Femur (tissue), 1 donor: Measurements from ENCODE around the gene LRRC28.

Experiments
- DNase-seq: peaks from one replicate; pipeline ENCODE4 v3.0.0-alpha.2; 2017

LRRC28 gene

GRCh38 chr15:99402014-99402729 lies 150.9 kb downstream of the LRRC28 start:
- DNase-seq: peak; percentile 50

GRCh38 chr15:99403597-99403996 lies 152.3 kb downstream of the LRRC28 start:
- no peak for DNase-seq

- DNase-seq: no peak
Measured at GRCh38 chr15:99404454-99404853, 153.2 kb downstream of the LRRC28 start.

- DNase-seq: no peak
Measured at GRCh38 chr15:99406120-99406519, 154.8 kb downstream of the LRRC28 start.

DNA sequence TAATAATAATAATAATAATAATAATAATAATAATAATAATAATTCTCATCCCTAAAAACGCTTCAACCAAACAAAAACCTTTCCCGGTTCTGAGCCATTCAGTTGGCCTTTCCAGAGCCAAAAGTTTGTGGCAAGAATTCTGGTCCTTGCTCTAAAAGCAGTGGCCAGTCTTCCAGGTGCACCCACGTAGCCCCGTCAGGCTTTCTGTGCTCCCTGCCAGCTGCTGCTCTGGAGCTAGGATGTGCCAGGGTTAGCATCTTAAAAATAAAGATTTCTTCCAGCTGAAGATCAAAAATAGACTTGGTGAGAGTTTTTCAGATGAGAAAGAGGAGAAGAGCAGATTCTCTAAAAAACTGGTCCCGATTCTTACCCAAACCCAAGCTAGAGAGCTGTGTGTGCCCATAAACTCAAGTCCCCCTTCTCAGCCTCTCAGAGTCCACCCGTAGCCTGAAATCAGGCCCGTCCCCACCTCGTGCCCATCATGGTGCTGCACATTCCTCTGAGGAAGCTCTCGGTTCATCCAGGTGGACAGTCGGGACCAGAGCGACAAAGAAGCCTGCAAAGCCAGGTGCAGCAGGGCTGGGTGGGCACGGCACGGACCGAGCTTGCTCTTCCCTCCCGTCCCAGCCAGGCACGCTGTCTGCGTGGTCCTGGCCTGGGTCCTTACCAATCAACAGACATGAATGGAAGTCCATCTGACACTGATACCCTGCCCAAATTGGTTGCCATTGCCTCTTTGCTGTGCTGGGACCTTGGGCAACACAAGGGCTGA lies 155.6 kb downstream of the LRRC28 start:
- DNase-seq: no peak

DNA sequence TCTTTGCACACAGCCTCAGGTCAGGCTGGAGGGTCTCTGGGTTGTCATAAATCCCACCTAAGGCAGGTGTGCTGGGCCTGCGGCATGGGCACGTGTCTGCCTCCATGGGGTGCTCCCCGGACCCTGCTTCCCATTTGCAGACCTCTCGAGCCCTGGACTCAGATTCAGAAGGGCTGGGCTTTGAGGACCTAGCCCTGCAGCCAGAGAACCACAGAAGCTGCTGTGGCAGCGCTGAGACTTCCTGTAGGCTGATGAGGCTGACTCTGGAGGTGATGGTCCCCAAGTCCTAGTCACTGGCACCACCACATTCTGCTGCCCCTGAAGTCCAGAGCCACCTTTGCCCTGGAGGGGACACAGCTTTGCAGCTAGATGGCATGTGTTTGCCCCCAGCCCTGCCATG lies 156.4 kb downstream of the LRRC28 start:
- no peak for DNase-seq

DNA sequence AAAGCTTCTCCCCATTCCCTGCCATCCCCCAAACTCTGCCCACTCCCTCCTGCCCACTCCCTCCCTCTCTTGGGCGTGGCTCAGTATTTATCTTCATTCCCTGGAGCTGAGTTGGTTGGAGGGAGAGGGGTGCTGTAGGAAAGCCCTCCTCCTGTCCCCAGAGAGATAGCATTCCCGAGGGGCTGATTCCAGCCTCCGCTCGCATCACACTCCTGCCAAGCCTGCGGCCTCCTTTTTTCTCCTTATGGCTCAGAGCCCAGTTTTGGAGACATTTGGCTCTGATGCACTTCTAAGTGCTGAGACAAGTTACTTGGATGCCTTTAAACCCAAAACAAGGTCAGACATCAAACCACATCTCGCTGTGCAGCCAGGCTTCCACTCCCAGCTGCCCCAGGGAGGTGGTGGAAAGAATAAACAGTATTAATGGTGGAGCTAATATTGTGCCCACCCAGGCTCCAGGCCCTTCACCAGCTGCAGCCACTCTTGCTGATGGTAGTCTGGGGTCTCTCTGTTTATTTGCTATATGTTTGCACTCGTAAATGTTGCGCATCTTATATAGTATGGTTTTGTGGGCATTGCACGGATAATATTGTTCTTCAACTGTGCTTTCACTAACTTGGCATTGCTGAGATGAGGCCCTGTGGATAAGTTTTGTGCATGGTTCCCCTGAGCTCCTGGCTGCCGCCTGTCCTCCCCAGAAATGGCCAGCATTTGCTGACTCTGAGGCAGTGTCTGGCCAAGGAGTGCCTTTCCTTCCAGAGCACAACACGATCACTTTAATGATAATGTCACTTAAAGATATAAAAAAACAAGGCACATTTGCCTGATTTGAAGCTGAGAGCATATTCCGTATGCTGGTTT lies 157.2 kb downstream of the LRRC28 start:
- peak; percentile 76 for DNase-seq

DNA sequence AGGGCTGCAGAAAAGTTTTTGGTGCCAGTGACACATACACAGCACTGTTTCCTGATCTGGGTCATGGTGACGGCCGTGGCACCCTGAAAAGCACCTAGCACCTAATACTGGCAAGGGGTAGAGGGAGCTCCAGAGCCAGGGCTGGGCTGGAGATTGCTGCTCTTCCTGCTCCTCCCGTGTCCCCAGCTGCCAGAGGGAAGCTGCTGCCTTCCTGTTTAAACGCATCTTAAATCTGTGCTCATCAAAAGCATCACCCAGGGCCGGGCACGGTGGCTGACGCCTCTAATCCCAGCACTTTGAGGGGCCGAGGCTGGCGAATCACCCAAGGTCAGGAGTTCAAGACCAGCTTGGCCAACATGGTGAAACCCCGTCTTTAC lies 157.8 kb downstream of the LRRC28 start:
- peak; percentile 65 for DNase-seq

DNA sequence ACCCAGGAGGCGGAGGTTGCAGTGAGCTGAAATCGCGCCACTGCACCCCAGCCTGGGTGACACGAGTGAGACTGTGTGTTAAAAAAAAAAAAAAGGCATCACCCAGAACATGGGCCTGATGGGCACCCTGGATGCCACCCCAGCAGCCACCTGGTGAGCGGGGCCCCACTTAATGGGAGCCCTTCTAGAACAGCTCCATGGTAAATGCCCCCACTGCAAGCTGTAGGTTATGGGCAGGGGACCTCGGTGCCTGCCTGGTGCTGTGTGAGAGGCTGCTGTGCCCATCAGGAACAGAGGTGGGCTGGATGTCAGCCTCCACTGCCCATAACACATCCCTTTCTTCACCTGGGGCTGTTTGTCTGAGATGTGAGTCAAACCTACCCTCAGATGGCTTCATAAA lies 158.3 kb downstream of the LRRC28 start:
- no peak for DNase-seq

DNA sequence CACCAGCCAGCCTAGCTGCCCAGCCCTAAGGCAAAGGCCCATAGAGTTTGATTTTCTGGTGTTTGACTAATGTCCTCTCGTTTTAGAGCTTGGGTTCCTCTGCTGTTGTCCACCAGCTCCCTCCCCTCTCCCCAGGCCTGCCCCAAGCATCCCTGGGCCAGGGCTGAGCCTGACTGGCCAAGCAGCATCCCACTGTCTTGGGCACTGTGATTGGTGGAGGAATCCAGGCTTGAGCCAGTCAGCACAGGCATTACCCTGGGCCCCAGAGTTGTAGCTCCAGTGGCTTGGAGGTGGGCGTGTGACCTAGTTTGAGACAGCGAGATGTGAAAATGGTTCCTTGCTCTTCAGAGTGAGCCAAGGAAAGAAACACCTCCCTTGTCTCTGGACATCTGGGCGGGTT lies 159.2 kb downstream of the LRRC28 start:
- no peak for DNase-seq

DNA sequence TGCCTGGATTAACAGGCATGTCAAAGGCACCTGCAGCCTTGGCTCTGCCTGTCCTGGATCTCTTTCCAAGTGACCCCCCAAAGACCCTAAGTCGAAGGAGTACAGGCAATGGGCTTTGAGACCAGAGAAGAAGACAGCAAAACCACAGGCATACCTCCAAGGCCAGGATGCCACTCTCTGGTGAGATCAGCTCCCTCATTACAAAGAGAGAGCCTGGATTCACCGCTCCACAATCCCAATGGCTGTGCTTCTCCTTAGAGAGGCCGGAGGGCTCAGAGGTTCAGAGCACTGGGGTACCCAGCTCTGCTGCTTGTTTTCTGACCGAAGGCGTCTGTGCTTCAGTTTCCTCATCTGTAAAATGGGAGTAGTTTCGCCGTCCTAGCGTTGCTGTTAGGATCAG lies 160.0 kb downstream of the LRRC28 start:
- DNase-seq: no peak

DNA sequence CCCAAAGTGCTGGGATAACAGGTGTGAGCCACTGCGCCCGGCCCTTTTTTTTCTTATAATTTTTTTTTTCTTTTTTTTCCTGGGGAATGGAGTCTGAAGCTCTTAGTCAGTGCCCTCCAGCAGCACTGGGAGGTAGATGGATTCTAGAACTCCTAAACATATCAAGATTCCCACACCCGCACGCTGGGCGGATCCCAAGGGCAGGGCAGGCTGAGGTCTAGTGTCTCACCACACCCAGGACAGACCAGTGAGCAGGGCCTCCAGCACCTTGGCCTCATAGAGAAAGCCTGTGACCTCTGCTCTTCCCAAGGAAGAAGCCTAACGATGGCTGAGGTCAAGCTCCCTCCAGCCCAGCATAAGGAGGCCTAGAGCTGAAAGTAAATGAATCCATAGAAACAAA lies 160.8 kb downstream of the LRRC28 start:
- no peak for DNase-seq

DNA sequence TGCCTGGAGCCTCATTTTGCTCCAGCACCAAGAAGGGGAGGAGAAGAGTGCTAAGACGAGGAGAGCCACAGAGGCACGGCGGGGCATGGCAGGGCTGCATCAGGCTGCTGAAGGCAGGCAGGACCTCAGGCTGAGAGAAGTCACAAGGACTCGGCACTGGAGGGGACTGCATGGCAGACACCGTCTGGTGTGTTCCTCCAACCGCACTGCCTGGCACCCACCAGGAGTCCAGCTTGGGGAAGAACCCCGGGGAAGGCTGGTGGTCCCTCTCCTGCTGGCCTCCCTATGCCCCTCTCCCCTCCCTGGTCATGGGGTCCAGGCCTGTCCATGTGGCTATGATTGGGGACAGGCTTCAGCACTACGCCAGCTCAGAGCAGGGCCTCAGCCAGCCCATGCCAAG lies 161.3 kb downstream of the LRRC28 start:
- no peak for DNase-seq

- no peak for DNase-seq
Measured at GRCh38 chr15:99413955-99414754, 162.9 kb downstream of the LRRC28 start.

DNA sequence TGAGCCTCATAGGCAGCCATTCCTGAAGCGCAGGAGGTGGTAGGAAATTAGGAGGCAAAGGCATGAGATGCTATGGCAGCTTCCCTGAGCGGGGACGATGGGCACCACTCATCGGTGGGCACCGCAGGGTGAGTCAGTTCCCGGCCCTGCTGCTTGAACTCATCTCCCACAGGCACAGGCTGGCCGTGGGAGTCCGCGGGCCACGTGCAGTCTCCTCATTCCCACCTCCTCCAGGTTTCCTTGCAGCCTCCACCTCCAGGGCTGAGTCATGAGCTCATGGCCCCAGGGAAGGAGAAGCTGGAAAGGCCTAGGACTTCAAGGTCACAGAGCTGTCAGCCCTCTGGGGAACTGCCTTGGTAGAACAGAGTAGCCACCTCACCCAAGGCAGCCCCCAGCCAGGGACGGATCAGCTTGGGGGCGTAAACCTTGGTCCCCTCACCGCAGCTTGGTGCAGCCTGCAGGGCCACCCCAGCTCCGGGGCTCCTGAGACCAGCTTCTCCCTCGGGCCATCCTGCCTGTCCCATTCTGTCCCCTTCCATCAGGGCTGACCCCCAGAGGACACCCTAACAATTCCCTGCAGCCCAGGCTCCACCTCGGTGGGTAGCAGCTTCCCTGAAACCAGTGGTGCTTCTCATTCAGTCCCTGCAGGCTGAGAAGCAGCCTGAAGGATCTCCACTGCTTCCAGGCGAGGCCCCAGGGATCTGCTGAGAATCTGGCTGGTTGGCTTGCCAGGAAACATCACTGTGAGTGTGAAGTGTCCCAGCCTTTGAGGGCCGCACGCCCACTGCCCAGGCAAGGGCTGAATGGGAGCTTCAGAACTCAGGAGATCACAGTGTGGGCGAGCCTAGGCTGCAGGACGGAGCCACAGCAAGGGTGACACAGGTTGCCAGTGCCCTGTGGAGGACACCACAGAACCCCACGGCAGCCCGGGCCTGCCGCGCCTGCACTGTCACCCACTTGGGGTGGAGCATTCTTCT lies 163.8 kb downstream of the LRRC28 start:
- DNase-seq: no peak

DNA sequence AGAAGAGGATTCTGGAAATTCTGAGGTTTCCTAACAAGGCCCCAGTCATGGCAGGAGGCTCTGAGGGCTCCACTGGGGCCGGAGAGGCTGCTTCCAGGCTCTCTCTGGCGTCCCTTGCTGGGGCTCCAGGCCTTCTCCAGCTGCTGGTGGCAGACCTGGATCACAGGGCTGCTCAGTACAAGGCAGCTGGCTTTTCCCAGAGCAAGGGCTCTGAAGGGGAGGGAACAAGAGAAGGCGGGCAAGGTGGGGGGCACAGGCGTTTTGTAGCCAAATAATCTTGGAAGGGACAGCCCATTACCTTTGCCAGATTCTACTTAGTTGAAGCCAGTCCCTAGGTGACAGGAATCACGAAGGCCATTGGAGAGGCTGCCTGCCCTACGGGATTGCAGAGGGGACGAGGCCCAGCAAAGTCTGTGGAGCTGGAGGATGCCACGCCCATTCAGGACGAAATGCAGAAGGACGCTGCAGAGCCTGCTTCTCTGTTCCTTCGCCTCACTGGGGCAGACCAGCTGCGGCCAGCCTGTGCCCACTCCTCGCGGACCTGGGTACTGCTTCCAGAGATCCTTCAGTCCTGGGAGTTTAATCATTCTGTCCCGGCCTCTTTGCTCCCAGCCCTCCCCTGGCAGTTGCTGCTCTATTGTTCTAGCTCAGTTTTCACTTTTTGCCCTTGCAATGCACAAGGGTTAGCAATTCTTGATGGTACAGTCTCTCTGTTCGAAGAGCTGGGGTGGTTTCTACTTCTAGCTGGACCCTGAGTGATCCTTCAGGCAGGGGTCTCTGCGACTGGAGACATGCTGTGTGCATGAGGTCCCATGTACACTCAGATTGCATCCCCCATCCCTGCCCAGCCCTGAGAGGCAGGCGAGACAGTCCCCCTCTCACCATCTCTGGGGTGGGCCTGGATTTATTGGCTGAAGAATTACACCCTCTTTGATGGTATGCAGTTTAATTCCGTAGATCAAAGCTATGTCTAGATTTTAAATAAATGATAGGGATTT lies 165.2 kb downstream of the LRRC28 start:
- peak; percentile 12 for DNase-seq

DNA sequence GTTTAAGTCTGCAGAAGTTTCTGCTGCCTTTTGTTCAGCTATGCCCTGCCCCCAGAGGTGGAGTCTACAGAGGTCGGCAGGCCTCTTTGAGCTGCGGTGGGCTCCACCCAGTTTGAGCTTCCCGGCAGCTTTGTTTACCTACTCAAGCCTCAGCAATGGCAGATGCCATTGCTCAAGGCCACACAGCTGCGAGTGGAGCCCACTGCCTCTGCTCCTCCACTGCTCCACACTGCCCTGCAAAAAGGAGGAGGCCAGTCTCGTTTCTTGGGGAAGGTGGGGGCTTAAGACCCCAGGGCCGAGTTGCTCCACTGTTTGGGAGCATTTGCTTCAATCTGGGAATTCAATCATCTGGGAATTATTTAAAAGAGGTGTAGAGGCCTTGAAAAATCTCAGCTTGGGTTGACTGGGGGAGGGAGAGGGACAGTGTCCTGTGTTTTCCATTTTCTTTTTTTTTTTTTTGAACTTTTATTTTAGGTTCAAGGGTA lies 169.9 kb downstream of the LRRC28 start:
- DNase-seq: peak; percentile 15

DNA sequence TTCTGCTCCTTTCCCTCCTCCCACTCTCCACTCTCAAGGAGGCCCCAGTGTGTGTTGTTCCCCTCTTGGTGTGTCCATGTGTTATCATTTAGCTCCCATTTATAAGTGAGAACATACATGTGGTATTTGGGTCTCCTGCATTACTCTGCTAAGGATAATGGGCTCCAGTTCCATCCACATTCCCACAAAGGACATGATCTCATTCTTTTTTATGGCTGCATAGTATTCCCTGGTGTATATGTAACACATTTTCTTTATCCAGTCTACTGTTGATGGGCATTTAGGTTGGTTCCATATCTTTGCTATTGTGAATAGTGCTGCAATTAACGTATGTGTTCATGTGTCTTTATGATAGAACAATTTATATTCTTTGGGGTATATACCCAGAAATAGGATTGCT lies 170.5 kb downstream of the LRRC28 start:
- no peak for DNase-seq

- no peak for DNase-seq
Measured at GRCh38 chr15:99423186-99424130, 172.2 kb downstream of the LRRC28 start.
